HG02678 (cell line): Measurements from ENCODE around the gene TMEM213.

Experiments
- ATAC-seq: cut with Tn5 transposase; IDR thresholded peaks from one replicate; pipeline ENCODE4 v1.9.1; 2021; ENCODE audit warnings: mild to moderate bottlenecking, moderate library complexity; ENCODE audit not compliant: unreplicated experiment

The TMEM213 gene

GRCh38 chr7:138837627-138838026 is 39.8 kb downstream of the TMEM213 start:
- ATAC-seq, result no peak

- no peak for ATAC-seq
Observed at GRCh38 chr7:138838166-138838565, 40.4 kb downstream of the TMEM213 start.

GRCh38 chr7:138842111-138842510 is 44.3 kb downstream of the TMEM213 start:
- ATAC-seq, result no peak

GRCh38 chr7:138843632-138844580 is 46.1 kb downstream of the TMEM213 start:
- no peak for ATAC-seq

- ATAC-seq, result no peak
Observed at GRCh38 chr7:138845711-138846110, 47.9 kb downstream of the TMEM213 start.

GRCh38 chr7:138848056-138848980 is 50.5 kb downstream of the TMEM213 start:
- no peak for ATAC-seq

GRCh38 chr7:138849701-138850100 is 51.9 kb downstream of the TMEM213 start:
- ATAC-seq, result no peak

GRCh38 chr7:138852469-138852868 is 54.7 kb downstream of the TMEM213 start:
- no peak for ATAC-seq

GRCh38 chr7:138853448-138853847 is 55.7 kb downstream of the TMEM213 start:
- ATAC-seq, result no peak

- no peak for ATAC-seq
Observed at GRCh38 chr7:138854115-138854645, 56.4 kb downstream of the TMEM213 start.

- ATAC-seq, result no peak
Observed at GRCh38 chr7:138857728-138858127, 59.9 kb downstream of the TMEM213 start.

GRCh38 chr7:138861051-138861450 is 63.3 kb downstream of the TMEM213 start:
- ATAC-seq, result no peak

- ATAC-seq, result no peak
Observed at GRCh38 chr7:138863931-138864330, 66.1 kb downstream of the TMEM213 start.

GRCh38 chr7:138864667-138865066 is 66.9 kb downstream of the TMEM213 start:
- ATAC-seq, result no peak

- no peak for ATAC-seq
Observed at GRCh38 chr7:138865843-138866242, 68.0 kb downstream of the TMEM213 start.

GRCh38 chr7:138866353-138866752 is 68.6 kb downstream of the TMEM213 start:
- no peak for ATAC-seq

GRCh38 chr7:138867744-138868143 is 70.0 kb downstream of the TMEM213 start:
- no peak for ATAC-seq

- no peak for ATAC-seq
Observed at GRCh38 chr7:138868711-138869110, 70.9 kb downstream of the TMEM213 start.

- ATAC-seq, result no peak
Observed at GRCh38 chr7:138869353-138869752, 71.6 kb downstream of the TMEM213 start.

- ATAC-seq, result no peak
Observed at GRCh38 chr7:138871065-138871813, 73.4 kb downstream of the TMEM213 start.

- ATAC-seq, result no peak
Observed at GRCh38 chr7:138871814-138872090, 74.0 kb downstream of the TMEM213 start.
